HPDE6-E6E7 (cell line): ENCODE data around the gene TMEM30A.
A peak's percentile ranks its signal among the peaks of the same experiment; 100 is the strongest.

Source experiments
- DNase-seq: peaks from one replicate; pipeline ENCODE4 v3.0.0; 2011; ENCODE audit warnings: missing footprints; ENCODE audit errors: extremely low spot score

The TMEM30A gene

GRCh38 chr6:75291744-75292143 is 7.2 kb upstream of the TMEM30A start:
- DNase-seq: no peak

DNA sequence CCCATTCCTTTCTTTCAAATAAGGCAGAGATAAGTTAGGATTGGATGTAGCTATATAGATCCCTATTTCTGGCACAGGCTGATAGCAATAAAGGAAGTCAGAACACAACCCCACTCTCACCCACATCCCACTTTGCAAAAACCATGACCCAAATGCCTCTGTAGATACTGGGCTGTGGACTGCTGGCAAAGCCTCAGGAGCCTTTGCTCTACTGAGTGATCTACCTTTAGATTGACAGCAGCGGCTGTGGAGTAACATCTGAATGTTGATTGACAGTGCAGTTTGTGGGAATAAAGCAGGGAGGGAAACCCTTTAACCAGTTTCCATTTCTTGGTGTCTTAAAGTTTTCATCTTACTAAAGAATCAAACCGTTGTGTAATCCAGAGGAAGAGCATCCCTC is 6.7 kb upstream of the TMEM30A start:
- no peak for DNase-seq

- no peak for DNase-seq
Measured at GRCh38 chr6:75290136-75290945, 5.7 kb upstream of the TMEM30A start.

DNA sequence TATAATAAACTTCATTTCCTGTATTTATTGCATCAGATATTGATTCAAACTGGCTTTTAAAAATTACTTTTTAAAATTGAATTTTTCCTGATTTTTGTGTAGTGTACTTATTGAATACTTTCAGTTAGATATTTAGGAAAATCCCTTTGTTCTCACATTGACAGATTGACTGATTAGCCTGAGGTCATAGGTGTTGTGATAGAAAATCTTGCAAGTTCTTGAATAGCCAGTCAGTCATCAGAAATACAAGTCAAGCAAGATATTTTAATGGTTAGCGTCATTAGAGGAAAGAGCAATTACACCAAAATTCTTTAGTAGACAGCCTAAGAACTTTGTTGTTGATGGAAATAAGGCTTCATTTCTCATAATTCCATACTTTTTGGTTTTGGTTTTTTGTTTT is 3.4 kb upstream of the TMEM30A start:
- peak; percentile 14 for DNase-seq

DNA sequence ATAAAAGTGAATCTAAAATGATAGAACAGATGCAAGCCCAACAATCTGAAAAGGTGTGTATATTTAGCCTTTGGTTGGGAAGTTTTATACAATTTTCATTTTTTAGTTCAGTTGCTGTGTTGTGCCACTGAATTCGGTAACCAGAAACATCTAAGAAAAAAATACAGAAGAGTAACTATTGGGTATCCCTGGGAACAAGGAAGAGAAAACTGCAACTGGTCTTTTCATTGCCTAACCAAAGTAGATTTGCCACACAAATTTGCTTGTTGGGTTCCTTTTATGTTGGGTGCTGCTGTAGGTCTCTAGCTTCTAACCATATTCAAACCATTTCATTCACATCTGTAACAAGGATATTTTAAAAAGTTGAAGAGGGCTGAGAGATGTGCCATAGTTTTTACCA is 2.8 kb upstream of the TMEM30A start:
- no peak for DNase-seq

DNA sequence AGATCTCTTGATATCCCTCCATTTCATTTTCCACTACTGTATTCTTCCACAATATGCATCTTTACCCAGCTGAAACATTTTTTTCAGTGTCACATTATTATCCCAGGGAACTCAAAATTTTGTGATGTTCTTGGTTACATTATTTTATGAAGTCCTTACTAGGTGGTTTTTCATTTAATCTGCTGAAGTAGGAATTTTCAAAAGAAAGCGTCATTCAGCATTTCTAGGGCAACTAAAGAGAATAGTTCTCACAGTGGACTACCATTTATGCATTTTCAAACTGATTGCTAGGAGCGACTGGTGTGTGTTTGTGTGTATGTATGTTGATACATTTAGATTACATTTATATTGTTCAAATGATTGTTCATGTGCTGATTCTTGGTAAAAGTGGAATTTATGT is 2.4 kb upstream of the TMEM30A start:
- no peak for DNase-seq

- DNase-seq: no peak
Measured at GRCh38 chr6:75285283-75285639, 669 bp upstream of the TMEM30A start.

DNA sequence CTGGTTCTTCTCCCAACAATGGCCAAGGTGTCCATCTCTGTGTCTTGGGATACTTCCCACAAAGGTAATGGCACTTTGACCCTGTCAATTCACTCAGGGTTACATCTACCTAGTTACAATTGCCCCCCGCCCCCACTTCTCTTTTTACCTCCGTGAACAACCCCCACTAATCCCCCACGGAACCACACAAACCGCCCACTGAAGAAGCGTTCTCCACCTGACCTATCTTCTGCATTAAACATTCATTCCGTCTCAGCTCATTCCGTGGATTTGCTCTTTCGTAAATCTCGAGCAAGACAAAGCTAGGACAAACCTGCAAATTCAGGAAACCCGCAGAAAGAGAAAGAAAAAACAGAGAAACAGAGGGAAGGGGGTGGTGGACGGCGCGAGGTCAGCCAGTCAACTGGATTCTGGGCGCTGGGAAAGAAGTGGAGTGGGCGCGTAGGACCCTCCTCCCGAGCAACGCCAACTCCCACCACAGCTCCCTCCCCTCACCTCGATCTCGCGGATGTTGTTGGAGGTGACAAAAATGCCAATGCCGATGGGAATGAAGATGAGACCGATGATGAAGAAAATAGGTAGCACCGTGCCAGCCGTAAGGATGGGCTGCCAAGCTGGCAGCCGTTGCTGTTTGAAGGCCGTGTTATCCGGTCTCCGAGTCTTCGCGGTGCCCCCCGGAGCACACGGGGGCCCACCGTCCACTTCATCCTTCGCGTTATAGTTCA is 523 bp downstream of the TMEM30A start:
- no peak for DNase-seq

- no peak for DNase-seq
Measured at GRCh38 chr6:75282706-75283105, 1.9 kb downstream of the TMEM30A start.

DNA sequence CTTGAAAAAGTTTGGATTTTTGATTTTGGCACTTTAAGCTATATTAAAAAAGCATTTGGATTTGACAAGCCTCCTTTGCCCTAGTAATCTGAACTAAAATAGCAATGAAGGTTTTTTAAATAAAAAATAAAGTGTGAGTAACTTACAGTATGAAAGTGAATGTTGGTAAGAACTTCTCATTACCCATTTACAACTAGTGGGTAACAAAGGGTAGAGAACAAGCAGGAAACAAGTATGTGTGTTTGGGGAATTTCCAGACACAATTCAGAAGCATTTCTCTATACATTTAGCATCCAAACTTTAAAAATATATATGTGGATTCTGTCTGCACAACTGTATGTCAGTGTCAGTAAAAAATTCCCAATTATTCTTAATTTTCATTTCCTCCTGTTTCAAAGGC is 2.9 kb downstream of the TMEM30A start:
- no peak for DNase-seq

DNA sequence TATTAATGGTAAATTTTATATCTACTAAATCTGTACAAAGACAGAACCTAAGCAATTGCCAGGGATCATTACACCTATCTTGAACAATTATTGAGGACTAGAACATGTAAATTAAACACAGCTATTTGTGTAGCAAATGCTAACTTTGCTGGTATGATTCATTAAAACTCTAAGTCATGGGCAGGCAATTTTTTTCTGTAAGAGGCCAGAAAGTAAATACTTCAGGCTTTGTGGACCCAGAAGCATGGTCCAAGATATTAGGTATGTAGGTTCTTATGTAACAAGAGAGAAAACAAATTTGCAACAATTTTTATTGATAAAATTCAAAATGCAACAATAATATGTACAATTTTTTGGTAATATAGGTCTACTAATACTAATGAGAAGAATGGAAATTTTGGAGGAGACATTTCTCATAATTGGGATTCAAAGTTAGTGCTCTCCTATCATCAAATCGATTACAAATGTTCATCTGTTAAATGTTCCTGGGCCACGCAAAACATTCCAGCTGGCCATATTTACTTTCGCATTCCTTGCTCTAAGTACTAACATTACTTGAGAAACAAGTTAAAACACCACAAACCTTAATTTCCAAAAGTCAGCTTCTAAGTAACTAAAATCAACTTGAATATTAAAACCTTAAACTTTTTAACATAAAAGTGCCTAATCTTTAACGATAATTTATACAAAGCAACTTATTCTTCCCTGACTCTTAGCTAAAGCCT is 4.3 kb downstream of the TMEM30A start:
- DNase-seq: no peak

DNA sequence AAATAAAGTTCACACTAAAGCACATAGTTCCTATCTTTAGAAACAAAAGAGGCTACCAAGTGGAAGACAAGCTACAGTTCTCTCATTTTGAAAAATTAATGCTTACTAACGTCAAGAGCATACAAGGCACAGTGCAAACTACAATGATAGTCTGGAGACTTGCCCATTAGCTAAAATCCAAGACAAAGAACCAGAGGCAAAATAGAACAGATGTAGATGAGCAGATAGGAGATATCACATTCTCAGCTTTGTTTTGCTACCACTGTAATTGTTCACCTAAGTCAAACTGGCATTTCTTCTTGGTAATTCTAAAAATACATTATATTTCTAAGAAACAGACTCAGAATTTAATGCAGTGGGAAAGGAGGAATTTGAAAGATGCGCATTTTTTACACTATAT is 5.2 kb downstream of the TMEM30A start:
- no peak for DNase-seq

DNA sequence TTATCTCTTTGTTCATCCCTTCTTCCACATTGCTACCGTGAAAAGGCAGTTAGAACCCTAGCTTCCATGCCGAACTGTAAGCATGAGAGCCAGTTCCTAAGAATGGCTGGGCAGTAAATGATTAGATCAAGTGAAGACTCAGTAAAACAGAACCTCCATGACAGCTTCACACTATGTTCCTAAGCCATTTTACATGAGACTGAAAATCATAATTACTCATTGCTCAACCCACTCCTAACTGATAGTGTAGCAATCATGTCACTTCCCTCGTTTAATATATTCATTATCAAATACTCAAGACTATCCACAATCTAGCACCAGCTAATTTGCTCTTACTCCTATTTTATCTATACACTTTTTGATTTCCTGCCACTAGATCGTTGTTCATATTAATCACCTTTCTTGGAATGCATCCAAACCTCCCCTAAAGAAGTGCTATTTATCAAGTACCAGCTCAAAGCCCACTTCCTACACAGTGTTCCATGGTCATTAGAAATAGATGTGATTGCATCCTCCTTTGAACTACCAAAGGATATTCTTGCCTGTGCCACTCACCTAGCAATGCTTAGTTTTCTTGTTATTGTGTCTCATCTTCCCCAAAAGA is 6.0 kb downstream of the TMEM30A start:
- no peak for DNase-seq

GRCh38 chr6:75275067-75275466 is 9.5 kb downstream of the TMEM30A start:
- DNase-seq: no peak

GRCh38 chr6:75273009-75273408 is 11.6 kb downstream of the TMEM30A start:
- no peak for DNase-seq

DNA sequence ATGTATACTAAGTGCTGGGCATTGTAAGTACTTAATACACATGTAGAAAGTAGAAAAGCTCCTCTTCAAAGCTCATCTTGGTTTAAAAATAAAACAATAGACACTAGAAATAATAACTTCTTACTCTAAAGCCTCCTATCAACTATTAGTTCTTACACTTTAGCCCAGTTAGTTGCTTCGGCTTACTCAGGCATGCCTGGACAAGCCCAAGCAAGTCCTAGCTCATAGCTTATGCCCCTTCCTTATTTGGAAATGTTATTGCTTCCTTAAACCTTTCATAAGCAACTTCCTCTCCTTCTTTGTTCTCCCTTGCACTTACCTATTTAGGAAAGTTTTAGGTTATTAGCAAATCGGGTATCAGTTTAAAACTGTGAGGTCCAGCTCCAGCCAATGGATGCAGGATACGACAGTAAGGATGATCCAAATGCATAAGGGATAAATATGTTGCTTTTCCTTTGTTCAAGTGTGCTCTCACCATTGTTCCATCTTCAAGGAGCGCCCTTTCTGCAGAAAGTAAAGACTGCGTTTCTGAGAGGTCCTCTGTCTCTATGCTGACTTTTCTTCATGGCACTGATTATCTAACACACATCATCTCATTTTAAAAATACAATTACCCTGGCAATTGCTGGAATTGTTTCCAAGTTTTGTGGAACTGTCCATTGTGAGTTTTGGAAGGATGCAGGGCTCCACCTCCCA is 12.3 kb downstream of the TMEM30A start:
- no peak for DNase-seq

DNA sequence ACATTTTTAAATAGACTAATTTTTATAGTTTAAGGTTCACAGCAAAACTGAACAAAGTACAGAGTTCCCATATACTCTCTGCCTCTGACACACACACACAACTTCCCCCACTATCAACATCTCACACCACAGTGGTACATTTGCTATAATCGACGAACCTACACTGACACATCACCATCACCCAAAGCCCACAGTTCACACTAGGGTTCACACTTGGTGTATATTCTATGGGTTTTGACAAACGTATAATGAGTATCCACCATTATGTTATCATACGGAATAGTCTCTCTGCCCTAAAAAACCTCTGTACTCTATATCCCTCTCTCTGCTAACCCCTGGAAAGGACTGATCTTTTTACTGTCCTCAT is 15.6 kb downstream of the TMEM30A start:
- no peak for DNase-seq

- no peak for DNase-seq
Measured at GRCh38 chr6:75268121-75268987, 16.2 kb downstream of the TMEM30A start.

DNA sequence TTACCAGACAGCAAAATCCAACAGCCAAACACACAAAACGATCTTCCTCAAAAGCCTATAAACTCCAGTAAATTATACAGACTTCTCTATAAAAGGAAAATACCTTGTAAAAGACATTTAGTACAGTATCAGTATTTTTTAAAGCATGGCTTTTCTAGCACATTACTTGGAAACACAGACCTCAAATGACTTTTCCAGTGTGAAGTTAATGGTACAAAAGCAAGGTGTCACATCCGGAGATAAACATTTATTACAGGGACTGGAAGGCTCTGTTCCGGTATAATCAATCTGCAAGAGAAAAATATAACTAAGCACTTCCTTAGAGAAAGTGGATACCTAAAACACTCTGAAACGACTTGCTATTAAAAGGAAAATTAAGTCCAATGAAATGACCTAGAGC is 17.1 kb downstream of the TMEM30A start:
- DNase-seq: no peak

- DNase-seq: no peak
Measured at GRCh38 chr6:75266716-75267291, 17.8 kb downstream of the TMEM30A start.

- DNase-seq: no peak
Measured at GRCh38 chr6:75263401-75263750, 21.2 kb downstream of the TMEM30A start.
